ENCODE results near the gene SLC22A14. TPM values are rescaled to one million over a fixed set of nuclear protein-coding genes. Genes with fewer than 3 reads are reported as not detected.

SLC22A14 gene
- total and polyA plus RNA-seq, 10 of the 15 experiments (the other 5 are each of a cell fraction or from before 2014, with no cell fraction given): not detected

DNA sequence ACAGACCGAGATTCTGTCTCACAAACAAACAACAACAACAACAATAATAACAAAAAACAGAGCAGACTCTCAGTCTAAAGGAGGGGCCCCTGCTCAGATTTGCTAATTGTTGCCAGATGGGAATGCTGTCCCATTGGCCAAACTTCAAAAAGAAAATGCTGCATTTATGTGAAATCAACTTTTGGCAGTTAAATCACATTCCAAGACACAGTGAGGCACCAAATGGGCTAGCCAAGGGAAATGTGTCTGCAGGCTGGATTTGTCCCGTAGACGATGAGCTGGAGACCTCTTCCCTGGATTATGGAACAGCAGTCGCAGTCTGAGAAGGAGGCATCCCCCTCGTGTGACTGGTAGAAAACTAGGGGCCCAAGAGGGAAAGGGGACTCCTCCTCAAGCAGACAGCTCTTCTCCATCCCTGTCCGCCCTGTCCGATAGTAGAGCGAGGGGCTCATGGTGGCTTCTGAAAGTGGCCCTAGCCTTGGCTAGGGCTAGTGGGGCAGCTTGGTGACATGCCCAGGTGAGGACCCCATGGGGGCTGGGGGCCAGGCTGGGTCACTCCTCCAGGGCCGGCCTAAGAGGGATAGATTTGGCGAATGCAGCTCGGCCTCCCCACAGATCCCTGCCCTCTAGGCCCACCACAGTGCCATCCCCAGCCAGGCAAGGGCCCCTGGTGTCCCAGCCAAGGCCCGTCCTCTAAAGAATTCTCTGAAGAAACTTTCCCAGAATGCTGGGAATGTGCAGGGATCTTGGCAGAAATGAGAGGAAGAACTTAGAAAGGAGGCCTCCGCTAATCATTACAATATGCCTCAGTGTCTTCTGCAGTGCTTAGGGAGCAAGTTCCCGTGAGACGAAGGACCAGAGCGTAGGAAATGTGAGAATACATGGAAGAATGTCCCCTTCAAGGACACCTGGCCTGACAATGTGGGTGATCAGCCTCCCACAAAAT is 2.0 kb downstream of the SLC22A14 start:
- Histone ChIP-seq H3K9ac (ENCODE audit: control insufficient read depth, insufficient read depth, low read length) (no peak overlapping the region), H3K4me2 (ENCODE audit: control insufficient read depth, insufficient read depth) (no peak overlapping the region), H3K27me3 (replicated peaks in 1 of 2; ENCODE audit: control insufficient read depth in 2 of 2, insufficient read depth in 2 of 2, low read length in 1 of 2) (no peaks in the 10 kb centered on the region), H3K36me3 (ENCODE audit: control insufficient read depth in 2 of 2, insufficient read depth in 2 of 2, low read length in 1 of 2) (no peaks in the 10 kb centered on the region), H3K4me3 (no peak overlapping the region), H2AFZ (ENCODE audit: control insufficient read depth, low read depth, low read length) (no peak overlapping the region), H3K79me2 (ENCODE audit: control insufficient read depth, insufficient read depth, low read length) (no peaks in the 10 kb centered on the region), H3K4me1 (ENCODE audit: control insufficient read depth, insufficient read depth, low read length) (no peaks in the 10 kb centered on the region), H3K27ac (ENCODE audit: control insufficient read depth, insufficient read depth) (no peak overlapping the region), H3K9me3 (replicated peaks; ENCODE audit: control insufficient read depth, insufficient read depth, low read length) (no peaks in the 10 kb centered on the region), H4K20me1 (ENCODE audit: control insufficient read depth, insufficient read depth) (no peaks in the 10 kb centered on the region)
- CTCF ChIA-PET: no interaction called here
- WGBS (ENCODE audit: insufficient coverage, insufficient replicate concordance, low lambda C conversion rate, missing lambda C conversion rate): 48% methylated on average over 16 of the region's 16 CpGs
- FAIRE-seq (no peak), DNase-seq (ENCODE audit: low read depth, low spot score) (no peak), ATAC-seq (no peak)
- SMC1A ChIA-PET (ENCODE audit: uncharacterized antibody, unreplicated experiment): no interaction called here
- POLR2A ChIA-PET: no interaction called here
- TF ChIP-seq NKRF (conservative IDR thresholded peaks at IDR 0.05) (no peak), CREB1 (IDR thresholded peaks at IDR 0.05; ENCODE audit: low read depth) (no peak), POLR2AphosphoS2 (IDR thresholded peaks at IDR 0.05; ENCODE audit: low read depth, low read length) (no peak), ELK1 (IDR thresholded peaks at IDR 0.05; ENCODE audit: low read depth, low read length) (no peak), HCFC1 (IDR thresholded peaks at IDR 0.05; ENCODE audit: low read length) (no peak), NRF1 (conservative IDR thresholded peaks at IDR 0.05; ENCODE audit: low read depth, low read length) (no peak), MYB (IDR thresholded peaks at IDR 0.05; ENCODE audit: borderline replicate concordance, low read depth, low read length) (no peak), KDM1A (IDR thresholded peaks at IDR 0.05; ENCODE audit: borderline replicate concordance) (no peak), MYC (IDR thresholded peaks at IDR 0.05; ENCODE audit: insufficient read depth, insufficient read length, insufficient replicate concordance, low read length, severe bottlenecking) (no peak), CBFB (IDR thresholded peaks at IDR 0.05; ENCODE audit: low read depth) (no peak)
- TF ChIP-seq, protein P1, sequence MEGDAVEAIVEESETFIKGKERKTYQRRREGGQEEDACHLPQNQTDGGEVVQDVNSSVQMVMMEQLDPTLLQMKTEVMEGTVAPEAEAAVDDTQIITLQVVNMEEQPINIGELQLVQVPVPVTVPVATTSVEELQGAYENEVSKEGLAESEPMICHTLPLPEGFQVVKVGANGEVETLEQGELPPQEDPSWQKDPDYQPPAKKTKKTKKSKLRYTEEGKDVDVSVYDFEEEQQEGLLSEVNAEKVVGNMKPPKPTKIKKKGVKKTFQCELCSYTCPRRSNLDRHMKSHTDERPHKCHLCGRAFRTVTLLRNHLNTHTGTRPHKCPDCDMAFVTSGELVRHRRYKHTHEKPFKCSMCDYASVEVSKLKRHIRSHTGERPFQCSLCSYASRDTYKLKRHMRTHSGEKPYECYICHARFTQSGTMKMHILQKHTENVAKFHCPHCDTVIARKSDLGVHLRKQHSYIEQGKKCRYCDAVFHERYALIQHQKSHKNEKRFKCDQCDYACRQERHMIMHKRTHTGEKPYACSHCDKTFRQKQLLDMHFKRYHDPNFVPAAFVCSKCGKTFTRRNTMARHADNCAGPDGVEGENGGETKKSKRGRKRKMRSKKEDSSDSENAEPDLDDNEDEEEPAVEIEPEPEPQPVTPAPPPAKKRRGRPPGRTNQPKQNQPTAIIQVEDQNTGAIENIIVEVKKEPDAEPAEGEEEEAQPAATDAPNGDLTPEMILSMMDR (IDR thresholded peaks at IDR 0.05 in 2 of 3, conservative IDR thresholded peaks at IDR 0.05 in 1 of 3; ENCODE audit: control insufficient read depth in 2 of 3, extremely low read depth in 1 of 3, insufficient read depth in 1 of 3, low read depth in 3 of 3, low read length in 3 of 3): no peak
- RAD21 ChIA-PET (ENCODE audit: unreplicated experiment): no interaction called here
- BruUV-seq (replicated peaks): no TSS peak
- in situ Hi-C loops (cut with MboI): no loop called here
- intact Hi-C loops (cut with micrococcal nuclease; ENCODE audit: unreplicated experiment): loop anchor here (5.0 kb wide), 1 partner anchor 167 kb away; no protein-coding TSS in a partner anchor
